ENCODE data around the gene GPX3.

GPX3 gene, protein sequence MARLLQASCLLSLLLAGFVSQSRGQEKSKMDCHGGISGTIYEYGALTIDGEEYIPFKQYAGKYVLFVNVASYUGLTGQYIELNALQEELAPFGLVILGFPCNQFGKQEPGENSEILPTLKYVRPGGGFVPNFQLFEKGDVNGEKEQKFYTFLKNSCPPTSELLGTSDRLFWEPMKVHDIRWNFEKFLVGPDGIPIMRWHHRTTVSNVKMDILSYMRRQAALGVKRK

DNA sequence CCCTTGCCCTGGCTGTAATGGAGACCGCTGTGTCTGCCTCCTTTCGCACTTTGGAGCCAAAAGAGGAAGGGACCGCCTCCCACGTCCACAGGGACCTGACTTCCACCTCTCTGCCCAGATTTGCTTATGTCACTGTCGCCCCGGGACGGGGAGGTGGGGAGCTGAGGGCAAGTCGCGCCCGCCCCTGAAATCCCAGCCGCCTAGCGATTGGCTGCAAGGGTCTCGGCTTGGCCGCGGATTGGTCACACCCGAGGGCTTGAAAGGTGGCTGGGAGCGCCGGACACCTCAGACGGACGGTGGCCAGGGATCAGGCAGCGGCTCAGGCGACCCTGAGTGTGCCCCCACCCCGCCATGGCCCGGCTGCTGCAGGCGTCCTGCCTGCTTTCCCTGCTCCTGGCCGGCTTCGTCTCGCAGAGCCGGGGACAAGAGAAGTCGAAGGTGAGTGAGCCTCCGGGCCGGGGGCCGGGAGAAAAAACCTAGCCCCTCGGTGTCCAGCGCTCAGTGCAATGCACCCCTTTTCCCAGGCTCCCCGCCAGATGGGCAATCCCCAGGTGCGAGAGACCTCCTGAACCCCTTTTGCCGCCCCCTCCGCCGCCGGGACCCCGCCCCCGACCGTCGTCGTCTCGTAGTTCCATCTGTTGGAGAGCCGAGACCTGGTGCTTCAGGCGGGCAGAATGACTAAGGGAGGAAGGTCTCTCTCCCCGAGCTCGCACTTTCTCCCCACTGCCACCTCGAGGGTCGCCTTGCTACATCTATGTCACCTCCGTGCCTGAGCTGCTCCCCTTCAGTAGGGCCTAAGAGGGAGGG lies at the start of gene GPX3:
GPX3 (plus strand) TSS at position 288 of the 807 bp plus-strand sequence; CDS start at position 352, 64 bp downstream.
- peak; percentile 62 for DNase-seq (ENCODE audit: low spot score)

DNA sequence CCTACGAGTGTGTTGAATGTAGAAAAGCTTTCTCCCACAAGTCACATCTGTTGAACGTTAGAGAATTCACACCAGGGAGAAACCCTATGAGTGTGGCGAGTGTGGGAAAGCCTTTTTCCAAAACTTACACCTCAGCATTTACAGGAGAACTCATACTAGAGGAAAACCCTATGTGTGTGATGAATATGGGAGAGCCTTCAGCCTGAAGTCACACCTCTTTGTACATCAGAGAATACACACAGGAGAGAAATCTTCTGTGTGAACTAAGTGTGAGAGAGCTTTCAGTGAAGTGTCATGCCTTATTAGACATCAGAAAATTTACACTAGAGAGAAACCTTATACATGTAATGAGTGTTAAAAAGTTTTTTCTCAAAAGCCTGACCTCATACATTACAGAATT lies 41.8 kb upstream of the GPX3 start:
- no peak for DNase-seq (ENCODE audit: low spot score)

- DNase-seq (ENCODE audit: low spot score) = no peak
Measured at GRCh38 chr5:150987746-150988145, 32.6 kb upstream of the GPX3 start.

DNA sequence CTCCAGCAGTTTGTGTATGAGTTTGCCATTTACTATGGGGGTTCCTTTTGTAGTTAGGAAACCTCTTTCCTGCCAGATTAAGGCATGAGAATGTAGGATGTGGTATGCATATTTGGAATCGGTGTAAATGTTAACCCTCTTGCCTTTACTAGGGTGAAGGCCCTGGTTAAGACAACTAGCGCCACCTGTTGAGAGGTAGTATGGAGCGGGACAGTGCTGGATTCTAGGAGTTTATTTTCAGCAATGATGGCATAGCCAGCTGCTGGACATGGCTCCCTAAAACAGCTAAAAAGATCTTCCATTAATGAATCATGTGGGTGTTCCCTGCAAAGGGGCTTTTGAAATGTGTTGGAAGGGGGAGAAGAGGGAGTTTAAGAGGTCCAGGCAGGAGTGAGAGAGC lies 30.7 kb upstream of the GPX3 start:
- no peak for DNase-seq (ENCODE audit: low spot score)

GRCh38 chr5:150992705-150993104 lies 27.7 kb upstream of the GPX3 start:
- no peak for DNase-seq (ENCODE audit: low spot score)

GRCh38 chr5:150993422-150993821 lies 27.0 kb upstream of the GPX3 start:
- no peak for DNase-seq (ENCODE audit: low spot score)

DNA sequence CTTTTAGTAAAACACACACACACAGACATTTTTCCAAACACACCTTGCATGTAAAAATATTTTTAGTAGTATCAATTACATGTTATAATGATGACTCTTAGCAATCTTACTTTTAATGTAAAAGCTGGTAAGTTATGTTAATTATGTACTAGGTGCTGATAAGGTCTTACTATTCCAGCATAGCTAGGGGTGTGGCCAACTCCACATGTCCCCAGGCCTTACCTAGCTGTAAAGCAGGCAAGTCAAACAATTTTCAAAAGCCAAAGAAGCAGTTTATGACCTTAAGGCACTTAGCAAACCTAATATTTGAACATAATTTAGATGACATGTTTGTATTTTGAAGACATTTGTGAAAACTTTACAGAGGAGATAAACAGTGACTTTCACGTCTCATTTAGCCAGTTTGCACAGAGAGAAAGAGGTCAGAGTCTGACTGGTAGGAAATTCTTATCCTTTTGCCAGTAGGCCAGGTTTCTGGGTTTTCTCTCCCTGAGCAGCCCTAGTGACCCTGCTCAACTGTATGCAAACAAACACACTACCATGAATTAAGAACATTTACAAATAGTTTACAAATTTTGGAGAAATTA lies 26.5 kb upstream of the GPX3 start:
- no peak for DNase-seq (ENCODE audit: low spot score)

- DNase-seq (ENCODE audit: low spot score) = no peak
Measured at GRCh38 chr5:150999704-151000442, 20.5 kb upstream of the GPX3 start.

- DNase-seq (ENCODE audit: low spot score) = no peak
Measured at GRCh38 chr5:151001436-151001835, 19.0 kb upstream of the GPX3 start.

- DNase-seq (ENCODE audit: low spot score) = no peak
Measured at GRCh38 chr5:151002250-151002649, 18.1 kb upstream of the GPX3 start.

DNA sequence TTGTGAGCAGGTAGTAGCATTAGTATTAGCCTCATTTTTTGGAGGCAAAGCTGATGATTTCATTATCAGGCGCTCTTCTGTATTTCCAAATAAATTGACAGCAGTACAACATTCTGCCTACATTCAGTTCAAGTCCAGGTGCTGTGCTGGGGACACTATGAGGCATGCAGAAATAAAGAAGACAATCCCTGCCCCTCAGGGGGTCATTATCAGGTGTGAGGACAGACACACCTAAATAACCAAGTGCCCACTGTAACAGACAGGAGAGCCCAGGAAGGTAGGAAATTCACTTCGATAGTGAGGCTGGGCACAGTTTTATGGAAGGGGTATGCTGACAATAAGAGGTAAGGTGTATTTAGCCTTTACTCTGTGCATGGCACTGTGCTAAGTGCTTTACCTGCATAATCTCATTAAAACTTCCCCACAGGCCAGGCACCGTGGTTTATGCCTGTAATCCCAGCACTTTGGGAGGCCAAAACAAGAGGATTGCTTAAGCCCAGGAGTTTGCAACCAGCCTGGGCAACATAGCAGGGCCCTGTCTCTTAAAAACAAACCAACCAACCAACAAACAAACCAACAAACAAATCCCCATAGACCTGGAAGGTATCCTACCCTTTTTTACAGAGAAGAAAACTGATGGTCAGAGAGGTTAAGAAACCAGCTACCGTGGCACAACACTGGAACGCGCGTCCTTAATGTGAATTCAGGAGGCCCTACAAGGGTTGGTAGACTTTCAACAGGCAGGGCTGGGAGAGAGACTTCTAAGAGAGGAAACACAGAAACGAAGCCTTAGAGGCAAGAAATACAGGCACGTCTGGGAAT lies 17.5 kb upstream of the GPX3 start:
- no peak for DNase-seq (ENCODE audit: low spot score)

DNA sequence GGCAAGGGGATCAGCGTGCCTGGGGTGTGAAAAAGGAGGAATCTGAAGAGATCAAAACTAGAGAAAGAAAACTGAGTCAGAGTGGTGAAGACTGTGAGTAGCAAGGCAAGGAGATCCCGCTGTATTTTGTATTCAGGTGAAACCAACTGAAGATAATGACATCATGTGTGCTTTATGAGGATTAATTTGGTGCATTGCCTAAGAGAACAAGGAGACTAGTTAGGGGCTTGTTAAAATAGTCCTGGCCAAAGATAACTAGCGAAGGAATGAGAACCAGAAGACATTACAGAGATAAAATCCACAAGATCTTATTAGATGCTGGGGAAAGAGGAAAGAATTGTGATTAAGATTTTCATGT lies 16.9 kb upstream of the GPX3 start:
- no peak for DNase-seq (ENCODE audit: low spot score)

DNA sequence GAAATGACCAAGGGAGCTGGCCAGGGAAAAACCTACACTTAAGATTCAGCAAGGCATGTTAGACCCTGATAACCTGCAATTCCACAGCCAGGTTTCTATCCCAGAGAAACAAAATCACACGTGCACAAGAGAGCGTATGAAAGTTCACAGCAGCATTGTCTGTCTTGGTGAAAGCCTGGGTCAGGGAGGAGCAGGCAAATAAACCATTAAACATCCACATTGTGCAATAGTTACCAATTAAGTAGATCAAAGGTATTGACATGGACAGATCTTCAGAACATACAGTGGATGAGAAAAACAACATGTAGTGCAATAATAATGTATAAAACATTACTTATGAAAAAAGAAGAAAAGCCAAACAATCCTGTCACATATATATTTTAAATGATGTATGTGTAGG lies 15.9 kb upstream of the GPX3 start:
- DNase-seq (ENCODE audit: low spot score) = peak; percentile 44

DNA sequence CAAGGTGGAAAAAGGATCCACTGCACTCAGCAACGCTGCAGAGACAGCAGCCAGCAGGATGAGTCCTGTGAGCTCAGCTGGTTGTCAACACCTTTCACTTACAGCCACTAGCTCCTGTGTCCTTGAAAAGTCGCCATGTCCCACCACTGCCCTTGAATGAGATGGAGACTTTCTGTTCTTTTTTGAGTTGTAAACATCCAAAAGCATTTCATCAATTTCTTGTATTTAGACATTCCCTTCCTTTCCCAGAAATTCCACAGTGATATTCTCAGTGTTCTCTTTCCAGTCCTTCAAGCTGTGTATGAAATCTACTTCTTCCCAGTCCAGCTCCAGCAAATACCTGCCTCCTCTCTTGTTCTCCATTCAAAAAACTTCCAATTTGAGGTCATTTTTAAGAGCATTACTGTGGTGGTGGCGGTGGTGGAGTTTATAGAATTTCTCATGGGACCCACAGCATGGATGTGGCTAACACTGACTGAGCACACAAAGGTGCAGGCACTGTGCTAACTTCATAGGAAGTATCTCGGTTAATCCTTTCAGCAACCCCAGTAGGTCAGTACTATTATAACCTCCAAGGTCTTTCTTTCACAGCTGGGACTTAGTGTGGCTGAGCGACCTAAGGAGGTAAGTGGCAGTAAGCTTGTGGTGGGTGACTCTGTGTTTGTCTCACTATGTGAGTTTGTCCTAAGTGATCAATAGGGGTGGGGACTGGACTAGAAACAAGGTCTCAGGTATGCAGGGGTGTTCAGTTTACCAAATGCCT lies 15.0 kb upstream of the GPX3 start:
- peak; percentile 25 for DNase-seq (ENCODE audit: low spot score)

DNA sequence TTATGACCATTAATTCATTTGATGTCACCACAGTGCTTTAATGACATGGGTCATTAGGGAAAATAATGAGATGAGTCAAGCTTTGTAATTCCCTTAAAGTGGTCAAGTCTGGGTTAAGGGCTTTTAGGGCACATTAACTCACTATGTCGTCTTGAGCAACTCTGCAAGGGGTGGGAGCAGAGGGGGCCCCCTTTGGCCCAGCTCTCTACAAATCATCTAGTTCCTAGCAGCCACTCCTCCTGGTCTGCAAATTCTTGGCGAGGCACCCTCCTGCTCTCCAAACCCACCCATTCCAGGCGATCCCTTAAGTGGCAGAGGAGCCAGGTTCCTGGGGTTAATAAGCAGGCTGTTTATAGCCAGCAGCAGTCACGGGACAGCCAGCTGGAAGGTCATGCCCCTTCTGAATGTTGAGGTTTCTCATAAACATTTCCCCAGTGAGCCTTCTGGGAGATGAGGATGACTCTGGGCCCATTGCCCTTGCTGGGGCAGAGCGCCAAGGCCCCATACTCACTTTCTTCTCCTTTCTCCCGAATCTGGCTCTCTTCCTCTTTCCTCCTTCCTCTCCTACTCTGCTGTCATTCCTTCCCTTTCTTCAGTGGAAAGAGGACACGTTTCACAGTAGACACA lies 14.3 kb upstream of the GPX3 start:
- DNase-seq (ENCODE audit: low spot score) = peak; percentile 90

DNA sequence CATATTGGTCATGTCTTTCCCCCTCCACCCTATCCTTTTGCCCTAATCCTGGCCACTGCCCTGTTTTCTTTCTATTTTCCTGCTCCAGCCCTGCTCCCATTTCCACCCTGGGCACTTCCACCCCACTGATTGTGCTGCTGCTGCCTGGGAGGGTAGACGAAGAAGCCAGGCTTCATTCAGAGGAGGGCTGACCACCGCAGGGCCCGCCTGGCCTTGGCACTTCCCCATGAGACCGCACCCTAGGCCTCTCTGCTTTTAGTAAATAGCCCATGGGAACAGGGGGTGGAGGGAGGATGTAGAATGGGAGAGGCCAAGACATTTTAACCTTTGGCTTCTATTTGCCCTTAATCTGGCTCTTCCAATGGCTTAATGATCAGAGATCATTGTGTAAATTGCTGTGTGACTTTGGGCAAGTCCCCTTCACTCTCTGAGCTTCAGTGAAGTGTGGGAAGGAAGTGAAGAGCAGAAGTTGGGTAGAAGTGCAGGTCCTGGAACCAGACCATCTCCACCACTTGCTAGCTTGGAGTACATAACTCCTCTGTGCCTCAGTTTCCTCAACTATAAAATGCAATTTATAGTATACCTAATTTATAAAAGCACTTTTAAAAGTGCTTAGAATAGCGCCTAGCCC lies 13.6 kb upstream of the GPX3 start:
- no peak for DNase-seq (ENCODE audit: low spot score)

- no peak for DNase-seq (ENCODE audit: low spot score)
Measured at GRCh38 chr5:151007430-151008209, 12.8 kb upstream of the GPX3 start.

DNA sequence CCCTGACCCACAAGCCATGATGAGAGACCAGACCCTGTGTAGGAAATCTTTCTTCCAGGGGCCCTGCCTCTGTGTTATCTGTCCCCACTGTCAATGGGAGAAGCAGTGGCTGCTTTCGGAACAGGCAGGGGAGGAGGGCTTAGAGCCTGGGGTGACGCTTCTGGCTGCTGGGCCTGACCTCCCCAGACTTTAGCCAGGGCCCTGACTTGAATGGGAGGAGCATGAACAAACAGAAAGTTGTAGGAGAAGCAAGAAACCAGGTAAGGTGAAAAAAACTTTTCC lies 12.2 kb upstream of the GPX3 start:
- DNase-seq (ENCODE audit: low spot score) = no peak

GRCh38 chr5:151008906-151009305 lies 11.5 kb upstream of the GPX3 start:
- no peak for DNase-seq (ENCODE audit: low spot score)

DNA sequence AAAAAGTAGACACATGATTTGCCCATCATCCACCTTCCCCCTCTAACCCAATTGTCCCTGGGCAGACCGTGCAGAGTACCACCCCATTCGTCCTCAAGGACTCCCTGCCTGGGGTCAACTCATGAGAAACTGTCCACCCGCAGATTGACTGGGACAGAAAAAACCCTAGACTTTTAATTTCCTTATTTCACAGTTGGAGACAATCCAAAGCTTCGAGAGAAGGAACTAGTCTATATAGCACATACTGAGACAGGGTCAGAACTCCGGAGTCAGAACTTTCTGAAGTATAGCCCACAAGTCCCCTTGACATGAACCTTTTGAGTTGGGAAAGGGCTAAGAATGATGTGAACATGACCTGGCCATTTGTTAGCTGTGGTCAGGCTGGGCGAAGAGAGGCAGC lies 7.5 kb upstream of the GPX3 start:
- no peak for DNase-seq (ENCODE audit: low spot score)
